HG03064 (cell line): Measurements from ENCODE around the gene TNS4.

Source experiments
- ATAC-seq: cut with Tn5 transposase; IDR thresholded peaks from one replicate; pipeline ENCODE4 v1.9.1; 2021; ENCODE audit warnings: low read depth; ENCODE audit not compliant: unreplicated experiment

The TNS4 gene

DNA sequence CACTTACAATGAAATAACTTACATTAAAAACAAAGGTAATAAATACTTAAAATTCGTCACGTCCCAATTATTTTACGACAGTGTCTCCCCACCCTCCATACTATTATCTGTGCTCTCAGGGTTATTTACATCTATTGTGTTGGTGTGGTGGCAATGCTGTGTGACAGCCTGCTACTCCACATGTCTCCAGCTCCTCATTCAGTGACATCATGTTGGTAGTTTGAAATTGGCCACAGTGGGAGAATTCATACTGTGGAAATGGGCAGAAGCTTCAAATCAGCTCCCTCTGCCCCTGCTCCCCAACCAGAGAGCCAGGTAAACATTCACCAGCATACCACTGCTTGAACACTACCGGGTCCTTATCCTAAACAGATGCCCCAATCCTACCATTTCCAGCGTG, 6.3 kb downstream of the TNS4 start:
- ATAC-seq = no peak

DNA sequence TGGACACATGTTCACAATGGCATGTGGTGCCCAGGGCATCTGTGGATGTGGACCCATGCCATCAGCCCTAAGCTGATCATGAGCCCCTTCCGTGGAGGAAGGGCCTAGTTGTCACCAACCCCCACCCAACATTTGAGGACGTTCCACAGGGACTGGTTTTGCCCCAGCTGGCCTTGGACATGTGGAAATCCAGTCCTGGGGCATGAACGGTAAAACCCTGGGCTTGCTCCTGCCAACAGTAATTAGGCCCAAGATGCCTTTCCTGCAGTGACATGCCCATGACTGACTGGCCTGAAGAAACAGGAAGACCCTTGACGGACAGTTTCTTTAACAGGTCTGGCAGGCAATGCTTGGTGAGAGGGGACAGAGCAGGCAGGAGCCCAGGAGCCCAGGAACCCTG, 7.7 kb downstream of the TNS4 start:
- no peak for ATAC-seq

DNA sequence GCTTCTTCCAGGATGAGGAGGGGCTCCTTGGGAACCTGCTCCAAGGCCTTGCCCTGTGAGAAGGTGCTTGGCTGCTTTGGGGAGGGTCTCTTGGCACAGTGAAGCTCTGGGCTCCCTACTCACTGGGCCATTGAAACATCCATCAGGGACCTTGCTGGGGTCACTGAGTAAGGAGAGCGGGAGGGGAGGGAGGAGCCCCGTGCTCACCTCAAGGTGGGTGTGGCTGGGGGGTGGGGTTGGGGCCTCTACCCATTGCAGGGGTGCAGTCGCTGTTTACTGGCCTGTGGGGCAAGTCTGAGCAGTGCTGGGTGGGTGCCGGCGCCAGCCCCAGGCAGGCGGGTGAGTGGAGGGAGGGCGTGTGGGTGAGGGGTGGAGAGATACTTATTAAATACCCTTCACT, 9.9 kb downstream of the TNS4 start:
- no peak for ATAC-seq

DNA sequence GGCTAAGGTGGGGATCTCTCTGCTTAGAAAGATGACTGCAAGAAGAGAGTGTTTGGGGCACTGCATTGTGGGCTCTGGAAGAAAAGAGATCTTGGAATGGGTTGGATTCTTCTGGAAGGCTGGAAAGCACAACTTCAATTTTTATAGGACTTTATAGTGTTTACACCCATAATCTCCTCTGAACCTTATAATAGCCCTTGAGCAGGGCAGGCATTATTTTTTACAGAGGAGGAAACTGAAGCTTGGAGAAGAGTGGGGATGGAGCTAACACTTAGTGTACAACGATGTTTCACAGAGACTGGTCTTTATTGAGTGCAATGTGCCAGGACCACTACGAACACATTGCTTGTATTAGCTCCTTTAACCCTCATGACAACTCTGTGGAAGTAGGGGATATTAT, 10.4 kb downstream of the TNS4 start:
- ATAC-seq = no peak

DNA sequence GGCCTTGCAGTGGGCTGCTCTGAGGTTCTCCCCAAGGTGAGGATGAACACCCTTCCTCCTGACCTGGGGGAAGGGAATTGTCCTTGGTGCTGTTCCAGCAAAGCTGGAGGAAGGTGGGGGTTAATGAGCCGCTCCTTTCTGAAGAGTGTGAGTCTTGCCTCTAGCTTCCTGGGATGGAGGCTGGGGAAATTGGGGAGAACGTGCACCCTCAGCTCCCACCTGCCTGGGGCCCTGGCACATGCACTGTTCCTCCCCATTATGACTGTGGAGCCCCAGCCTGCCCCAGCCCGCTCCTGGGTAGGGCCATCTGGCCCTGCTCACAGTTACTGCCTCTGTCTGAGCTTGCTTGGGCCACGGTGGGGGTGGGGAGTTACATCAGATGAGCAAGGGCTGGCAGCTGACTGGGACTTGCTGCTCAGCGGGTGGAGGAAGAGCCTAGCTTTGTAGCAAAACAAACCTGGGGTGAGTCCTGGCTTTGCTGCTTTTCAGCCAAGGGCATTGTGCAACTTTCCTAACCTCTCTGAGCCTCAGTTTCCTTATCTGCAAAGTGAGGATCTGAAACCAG, 11.1 kb downstream of the TNS4 start:
- ATAC-seq = no peak

DNA sequence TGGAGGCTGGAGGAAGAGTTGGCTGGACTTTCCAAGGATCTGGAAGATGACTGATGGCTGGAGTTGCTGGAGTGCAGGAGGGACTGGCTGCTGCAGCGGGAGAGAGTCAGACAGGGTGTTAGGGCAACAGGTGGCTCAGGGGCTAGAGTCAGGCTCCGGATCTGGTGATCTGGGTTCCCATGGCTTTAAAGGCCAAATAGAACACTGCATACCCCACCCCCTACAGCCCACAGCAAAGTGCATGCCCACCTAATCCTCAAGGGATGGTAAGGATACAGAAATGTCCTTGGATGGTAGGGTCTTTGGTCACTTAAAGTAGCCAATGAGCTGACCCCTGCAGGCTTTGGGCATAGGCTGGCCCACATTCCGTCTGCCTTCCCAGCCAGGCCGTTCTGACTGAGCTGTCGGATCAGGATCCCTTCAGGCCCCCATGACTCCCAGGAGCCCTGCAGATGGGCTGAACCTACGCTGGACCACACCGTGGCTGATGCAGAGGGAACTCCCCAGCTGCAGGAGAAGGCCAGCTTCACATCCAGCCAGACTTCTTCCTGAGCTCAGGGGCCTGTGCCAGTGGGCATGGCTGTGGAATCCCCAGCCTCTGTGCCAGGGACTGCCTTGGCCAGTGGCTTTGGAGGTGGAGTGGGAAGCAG, 13.9 kb downstream of the TNS4 start:
- no peak for ATAC-seq

DNA sequence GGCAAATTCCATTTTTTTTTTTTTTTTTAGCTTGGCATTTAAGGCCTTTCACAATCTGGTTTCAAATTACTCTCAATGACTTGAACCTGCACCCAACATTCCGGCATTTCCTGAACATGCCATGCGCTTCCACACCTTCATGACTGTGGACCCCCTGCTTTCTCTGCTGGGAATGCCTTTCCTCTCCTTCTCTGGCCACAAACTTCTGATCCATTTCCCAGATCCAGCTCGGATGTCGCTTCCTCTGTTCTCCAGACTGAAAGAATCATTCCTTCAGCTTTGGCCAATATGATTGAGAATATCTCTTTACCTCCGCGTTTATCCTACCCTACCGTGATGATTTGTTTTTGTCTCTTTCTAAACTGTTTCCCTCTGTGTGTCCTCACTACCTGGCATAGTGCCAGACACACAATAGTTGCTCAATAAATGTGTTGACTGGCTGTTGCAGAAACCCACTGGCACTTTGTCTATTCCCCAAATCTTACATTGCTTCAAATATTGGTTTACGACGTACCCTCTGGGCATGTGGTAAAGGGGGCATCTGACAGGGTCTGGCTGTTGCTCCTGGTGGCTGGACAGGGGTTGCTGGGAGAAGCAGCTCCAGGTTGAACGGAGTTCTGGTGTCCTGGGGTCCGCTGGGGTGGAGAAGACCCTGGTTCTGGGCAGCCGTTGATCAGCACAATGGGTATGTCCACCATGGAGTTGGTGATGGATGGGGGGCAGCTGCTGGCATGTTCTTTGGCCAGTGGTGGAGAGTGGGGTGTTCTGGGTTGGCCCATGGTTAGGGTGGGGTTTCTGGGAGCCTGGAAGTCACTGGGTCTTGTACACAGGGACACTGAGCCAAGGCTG, 14.7 kb downstream of the TNS4 start:
- no peak for ATAC-seq

DNA sequence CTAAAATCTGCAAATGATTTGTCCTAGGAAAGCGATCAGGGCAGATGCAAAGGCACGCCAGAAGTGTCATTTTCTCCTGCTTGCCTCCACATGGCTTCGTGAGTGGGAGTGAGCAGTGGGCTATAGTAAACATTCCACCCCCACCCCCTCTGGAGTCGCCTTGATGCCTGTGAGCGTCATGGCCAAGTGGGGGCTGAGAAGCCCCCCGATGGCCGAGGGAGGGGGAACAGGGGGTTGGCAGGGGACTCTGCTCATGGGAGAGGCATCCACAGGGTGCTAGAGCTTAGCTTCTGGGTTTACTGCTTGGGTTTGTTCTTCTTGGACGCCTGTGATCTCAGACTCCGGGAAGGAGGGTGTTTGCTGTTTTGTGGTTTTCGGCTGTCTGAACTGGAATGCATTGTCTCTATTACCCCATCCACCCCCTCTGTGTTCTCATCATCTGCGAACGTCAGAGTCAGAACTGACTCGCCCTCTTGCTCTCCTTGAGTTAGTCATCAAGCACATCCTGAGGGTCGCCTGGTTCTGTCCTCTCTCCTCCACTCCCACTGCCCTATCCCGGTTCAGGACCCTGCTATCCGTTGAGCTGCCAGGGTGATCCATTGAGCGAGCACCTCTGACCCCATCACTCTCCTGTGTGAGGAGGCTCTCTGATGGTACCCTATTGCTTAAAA, 15.4 kb downstream of the TNS4 start:
- ATAC-seq = no peak

DNA sequence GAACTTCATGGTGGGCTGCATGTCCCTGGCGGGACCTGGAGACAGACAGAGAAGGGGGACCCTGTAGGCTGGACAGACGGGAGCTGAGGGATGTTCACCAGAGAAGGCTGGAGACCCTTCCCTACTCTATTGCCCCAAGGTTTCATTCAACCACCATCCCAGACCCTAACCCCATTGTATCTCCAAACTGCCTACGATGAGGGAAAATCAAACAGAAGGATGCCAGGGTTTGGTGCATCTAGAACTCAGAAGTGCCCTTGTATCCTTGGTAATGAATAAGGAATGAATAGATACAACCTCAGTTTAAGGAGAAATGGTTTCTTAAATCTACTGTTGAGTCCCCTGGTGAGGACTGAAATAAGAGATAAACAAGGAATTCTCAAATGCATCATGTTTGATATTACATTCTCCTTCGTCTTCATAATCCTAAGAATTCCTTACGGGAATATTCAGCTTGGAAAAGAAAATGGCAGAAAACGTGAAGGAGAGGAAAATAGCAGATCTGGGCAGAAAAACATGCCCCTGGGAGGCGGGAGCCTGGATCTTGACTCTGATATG, 16.4 kb downstream of the TNS4 start:
- ATAC-seq = no peak

DNA sequence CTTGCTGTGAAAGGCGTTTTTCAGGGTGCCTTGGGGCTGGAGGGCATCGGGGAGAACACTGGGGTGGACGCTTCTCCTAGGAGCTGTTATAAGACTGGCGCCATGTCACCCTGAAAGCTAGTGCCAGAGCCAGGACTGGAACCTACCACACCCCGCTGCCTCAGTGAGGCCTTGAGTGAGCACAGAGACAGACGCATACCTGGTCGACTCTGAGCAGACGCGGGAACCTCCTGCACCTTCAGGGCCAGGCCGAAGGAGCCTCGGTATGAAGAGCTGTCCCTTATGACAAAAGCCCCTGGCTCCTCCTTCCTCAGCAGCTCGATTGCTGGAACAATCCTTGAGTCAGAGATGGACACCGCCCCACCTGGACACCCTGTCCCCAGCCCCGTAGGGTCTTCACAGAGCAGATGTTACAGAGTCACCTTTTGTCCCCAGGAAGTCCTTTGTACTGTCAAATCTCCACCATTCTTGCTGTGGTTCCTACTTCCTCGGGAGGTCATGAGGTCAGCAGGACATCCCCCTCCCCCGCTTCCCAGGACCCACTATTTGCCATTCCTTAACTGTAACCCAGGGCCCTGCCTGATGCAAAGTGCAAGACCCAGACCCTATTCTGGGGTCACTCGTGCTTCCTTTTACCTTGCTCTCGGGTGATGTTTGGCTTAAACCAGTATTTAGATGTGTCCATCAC, 17.0 kb downstream of the TNS4 start:
- no peak for ATAC-seq

DNA sequence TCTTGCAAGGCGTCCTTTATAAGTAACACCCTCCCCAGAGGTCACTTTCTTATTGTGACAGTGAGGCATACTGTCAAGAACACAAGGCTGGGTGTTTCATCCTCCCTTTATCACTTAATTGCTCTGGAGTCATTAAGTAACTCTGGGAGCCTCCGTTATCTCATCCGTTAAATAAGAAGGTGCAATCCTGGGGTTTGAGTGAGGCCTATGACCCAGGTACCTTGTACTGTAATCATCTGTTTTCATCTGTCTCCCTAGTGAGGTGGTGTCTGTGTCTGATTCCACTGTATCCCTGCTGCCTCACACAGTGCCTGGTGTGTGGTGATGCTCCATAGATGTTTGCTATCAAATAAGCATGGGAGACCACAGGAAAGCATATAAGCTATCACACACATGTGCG, 17.7 kb downstream of the TNS4 start:
- no peak for ATAC-seq

DNA sequence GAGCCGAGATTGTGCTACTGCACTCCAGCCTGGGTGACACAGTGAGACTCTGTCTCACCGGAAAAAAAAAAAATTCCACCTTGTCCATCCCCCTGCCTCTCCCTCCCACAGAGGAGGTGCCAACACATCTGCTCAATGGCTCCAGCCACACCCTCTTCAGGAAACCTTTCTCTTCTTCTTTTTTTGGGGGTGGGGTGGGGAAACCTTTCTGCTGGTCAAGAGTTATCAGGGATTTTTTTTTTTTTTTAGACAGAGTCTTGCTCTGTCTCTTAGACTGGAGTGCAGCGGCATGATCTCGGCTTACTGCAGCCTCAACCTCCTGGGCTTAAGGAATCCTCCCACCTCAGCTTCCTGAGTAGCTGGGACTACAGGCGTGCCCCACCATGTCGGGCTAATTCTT, 18.7 kb downstream of the TNS4 start:
- no peak for ATAC-seq

DNA sequence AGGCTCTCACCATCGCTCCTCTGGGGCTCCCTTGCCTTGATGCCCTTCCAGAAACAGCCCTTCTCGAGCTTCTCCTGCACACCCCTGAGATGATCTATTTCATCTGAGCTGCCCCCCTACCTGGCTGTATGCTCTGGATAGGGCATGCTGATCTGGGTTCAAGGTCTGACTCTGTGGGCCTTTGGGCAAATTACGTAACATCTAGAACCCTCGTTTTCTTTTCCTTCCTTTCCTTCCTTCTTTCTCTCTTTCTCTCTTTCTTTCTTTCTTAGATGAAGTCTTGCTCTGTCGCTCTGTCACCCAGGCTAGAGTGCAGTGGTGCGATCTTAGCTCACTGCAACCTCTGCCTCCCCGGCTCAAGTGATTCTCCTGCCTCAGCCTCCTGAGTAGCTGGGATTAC, 20.3 kb downstream of the TNS4 start:
- ATAC-seq = no peak

DNA sequence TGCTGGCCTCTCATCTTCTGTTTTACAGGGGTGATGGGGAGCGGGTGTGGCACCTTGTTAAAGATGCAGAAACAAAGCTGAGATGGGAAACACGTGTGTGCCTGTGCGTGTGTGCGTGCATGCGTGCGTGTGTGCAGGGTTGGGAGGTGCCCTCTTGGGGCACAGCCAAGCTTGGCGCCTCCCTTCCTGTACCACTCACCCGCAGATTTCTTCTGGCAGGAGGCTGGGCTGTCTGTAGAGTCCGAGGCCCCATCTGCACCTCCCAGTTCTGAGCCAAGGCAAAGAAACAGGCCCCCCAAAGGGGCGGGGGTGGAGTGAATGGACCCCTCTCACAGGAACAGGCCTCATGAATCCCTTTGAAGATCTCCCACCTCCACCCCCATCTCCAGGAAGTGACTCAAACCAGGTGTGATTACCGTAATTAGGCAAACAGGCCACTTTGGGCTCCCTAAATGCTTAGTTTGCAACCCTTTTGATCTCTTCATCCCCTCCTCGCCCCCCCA, 20.9 kb downstream of the TNS4 start:
- ATAC-seq = no peak

DNA sequence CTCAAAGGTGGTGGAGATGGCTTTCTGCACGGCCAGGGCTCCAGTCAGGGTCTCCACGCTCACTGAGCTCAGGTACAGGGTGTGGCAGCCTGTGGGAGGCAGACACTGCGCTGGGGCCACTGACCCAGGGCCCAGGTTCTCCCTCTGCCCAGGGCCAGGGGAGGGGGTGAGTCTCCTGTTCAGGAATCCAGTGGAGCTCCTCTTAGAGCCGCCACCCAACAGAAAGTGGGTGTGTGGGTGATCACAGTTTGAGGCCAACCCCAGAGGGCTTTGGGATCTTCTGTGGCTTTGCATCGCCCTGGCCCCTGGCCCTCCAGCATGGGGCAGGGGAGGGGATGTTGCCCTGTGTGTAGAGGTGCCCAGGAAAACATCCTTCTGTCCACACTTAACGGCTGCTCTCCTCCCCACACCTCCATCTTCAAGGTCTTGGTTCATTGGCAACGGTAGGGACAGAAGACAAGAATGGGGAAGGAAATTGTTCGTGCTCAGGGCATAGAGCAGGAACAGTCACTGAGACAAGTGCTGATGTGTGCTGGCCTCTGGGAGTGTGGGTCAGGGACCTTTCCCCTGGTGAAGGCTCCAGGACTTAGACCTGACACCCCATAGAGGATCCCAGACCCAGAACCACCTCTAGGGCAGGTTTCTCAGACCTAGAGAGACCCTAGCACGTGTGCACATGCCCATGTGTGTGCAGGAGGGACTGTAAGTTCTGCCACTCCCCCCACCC, 21.5 kb downstream of the TNS4 start:
- ATAC-seq = no peak

DNA sequence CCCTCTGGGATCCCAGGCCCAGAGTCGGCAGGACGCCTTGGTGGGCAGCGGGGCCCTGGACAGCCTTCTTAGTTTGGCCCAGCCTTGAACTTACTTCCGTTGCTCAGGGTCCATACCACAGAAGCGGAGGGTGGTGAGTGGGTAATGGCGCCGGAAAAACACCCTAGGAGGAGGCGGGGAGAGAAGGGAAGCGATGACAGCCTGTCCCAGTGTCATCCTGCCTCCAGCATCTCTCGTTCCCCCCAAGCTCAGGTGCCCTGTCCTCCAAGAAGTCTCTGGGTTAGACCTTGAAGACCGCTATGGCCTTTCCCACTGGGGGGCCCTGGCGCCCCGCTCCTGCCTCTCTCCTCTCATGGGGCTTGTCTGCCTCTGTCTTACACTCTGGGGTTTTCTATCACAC, 22.9 kb downstream of the TNS4 start:
- no peak for ATAC-seq

DNA sequence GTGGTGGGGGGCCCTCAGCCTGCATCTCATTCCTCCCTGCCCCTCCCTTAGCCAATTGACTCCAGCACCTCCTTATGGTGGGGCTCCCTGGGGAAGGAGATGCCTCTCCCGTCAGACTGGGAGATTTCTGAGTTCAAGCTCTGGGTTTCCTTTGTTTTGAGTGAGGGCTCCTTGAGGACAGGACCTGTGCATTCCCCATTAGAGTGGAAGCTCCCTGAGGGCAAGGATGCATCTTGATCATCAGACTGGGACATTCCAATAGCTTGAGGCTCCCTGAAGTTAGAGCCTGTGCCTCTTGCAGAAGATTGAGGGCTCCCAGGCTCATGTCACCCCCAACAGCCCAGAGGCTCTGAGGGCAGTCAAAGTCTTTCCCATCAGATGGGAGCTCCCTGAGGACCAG, 23.6 kb downstream of the TNS4 start:
- ATAC-seq = no peak

DNA sequence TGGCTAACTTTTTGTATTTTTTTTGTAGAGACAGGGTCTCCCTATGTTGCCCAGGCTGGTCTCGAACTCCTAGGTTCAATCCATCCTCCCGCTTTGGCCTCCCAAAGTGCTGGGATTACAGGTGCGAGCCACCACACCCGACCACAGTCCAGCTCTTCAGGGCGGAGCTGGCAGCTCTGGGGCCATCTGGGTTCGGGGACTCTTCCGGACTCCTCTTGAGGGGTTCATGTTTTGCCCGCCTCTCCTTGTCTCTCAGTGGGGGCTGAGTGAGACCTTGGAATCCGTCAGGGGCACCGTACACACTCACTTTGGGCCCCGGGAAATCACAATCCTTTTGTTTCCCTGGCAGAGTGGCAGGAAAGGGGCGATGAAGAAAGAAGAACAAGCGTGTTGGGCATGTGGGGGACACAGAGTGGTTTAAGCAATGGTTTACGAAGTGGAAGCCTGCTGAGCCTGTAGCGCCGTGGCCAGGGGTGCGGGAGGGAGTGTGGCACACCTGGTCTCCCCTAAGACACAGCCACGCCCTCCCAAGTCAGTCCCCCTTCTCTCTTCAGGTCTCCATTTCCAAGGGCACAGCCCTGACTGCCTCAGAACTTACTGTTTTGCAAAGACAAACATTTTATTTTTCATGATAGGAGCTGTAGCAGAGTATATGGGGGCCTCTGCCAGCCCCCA, 26.1 kb downstream of the TNS4 start:
- no peak for ATAC-seq

DNA sequence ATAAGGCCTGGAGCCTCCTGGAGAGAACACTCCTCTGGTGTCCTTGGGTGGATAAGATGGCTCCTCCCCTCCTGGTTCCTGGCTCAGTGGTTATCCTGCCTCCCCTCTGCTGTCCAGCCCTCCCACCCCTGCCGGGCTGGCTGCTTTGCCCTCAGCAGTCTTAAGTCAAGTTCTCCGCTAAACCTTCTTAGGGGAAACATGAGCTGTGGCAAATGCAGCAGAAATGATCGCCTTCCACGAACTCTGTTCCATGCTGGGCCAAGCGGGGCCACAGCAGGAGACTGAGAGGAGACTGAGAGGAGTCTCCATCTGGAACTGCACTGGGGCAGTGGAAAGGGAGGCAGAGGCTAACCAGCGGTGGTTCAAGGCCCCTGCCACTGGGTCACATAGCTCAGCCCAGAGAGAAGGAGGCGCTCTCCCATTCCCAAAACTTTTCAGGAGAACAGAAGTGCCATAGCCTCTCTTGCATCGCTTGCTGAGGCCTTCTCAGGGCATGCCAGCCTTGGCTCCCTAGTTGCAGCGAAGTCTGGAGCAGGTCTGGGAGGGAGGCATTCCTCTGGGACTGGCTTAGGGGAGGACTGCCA, 26.9 kb downstream of the TNS4 start:
- ATAC-seq = no peak
